HuH-7 (cell line): Measurements from ENCODE around the gene PIGT.
"Not testable (repeated sequence)": the region's sequence is repeated elsewhere in the genome, so short reads cannot be mapped to it uniquely, and the experiment has no call there.

Source experiments
- DNase-seq: peaks from one replicate; pipeline ENCODE4 v3.0.0; 2011; ENCODE audit warnings: low spot score

Gene PIGT

DNA sequence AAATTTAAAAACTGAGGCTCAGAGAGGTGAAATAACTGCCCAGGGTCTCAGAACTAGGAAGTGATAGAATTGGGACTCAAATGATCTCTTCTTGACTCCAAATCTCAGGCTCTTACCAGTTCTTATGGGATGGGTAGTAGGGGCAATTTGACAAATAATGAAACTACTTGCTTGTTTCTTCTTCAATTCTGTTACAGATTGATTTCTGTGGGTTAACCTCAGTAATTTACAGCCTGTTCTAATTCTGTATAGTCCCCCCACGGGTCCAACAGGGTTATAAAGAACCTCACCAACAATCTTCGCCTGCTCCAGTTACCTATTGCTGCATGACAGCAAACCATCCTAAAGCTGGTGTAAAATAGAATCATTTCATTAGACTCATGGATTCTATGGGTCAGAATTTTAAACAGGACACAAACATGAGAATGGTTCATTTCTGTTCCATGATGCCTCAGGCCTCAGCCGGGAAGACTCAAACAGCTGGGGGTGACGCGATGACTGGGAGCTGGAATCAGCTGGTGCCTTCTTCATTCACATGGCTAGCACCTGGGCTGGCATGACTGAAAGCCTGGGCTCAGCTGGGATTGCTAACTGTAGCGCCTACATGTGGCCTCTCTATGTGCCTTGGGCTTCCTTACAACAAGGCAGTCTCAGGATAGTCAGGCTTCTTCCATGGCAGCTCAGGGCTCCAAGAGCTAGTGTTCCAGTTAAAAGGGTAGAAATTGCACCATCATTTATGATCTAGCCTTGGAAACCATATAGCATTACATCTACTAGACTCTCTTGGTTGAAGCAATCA, 47.0 kb downstream of the PIGT start:
- no peak for DNase-seq

DNA sequence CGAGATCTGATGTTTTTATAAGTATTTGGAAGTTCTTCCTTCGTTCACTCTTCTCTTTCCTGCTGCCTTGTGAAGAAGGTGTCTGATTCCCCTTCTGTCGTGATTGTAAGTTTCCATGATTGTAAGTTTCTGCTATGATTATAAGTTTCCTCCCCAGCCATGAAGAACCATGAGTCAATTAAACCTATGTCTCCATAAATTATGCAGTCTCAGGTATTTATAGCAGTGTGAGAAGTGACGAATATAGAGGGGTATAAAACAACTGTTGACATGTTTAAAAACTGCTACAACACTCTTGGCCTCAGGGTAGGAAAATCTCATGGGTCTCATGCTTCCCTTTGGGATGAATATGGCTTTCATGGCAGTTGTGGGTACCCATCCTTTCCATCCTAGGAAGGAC, 47.8 kb downstream of the PIGT start:
- no peak for DNase-seq

DNA sequence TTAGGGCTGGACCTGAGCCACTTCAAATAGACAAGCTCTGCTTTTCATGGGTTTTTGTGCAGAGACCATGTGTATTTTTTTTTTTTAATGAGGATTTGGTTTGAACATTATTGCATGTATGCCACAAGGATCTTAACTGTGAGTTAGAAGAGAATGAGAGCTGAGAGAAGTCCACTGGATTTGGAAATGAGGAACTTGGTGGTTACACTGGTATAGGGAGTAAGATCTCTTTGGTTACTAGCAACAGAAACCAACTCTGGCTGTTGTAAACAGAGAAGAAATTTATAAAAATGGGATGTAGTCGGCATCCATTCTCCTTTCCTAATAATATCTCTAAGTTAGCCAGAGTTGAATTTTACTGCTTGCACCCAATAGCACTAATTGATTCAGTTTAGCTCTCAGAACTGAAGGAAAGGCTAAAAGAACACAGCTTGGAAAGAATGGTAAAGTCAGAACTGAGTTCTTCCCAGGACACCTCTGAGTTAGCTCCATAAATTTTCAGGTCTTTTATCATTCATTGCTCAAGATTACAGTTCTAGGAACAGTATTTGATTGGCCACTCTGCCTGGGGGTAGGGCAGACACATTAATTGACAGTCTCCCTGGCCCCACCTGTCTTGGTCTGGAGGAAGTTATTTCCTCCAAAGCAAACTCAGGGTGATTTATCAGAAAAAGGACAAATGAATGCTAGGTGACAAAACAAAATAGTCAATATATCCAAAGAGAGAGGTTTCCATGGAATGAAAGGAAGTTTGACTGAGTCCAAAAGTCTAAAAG, 49.7 kb downstream of the PIGT start:
- DNase-seq = no peak

DNA sequence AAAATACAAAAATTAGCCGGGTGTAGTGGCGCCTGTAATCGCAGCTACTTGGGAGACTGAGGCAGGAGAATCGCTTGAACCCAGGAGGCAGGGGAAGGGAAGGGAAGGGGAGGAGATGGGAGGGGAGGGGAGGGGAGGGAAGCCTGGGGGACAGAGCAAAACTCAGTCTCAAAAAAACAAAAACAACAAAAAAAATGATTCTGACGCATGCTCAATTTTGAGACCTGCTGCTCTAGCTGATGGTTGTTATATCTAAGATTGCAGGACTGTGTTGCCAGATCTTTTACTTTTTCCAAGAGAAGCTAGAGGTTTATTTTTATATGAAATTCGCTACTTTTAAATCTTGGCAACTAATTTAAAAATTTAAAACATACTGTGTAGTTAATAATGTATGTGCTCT, 51.2 kb downstream of the PIGT start:
- no peak for DNase-seq

DNA sequence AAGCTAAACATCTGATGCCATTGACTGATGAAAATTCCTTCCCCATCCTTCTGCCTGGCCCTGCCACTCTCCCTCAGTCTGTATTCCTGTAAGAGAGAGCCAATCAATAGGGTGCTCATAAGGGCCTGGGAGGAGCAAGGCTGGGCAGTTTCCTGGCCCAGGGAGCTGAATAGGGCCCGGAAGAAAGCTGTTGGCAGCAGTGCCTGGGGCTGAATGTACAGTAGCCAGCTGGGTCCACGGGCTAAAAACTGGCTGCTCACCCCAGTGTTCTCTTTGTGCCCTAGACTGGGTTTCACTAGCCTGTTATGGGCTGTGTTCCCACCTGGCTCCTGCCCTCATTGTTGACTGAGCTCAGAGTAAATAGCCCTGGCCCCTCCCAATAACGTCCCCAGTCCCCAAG, 51.9 kb downstream of the PIGT start:
- DNase-seq = no peak

DNA sequence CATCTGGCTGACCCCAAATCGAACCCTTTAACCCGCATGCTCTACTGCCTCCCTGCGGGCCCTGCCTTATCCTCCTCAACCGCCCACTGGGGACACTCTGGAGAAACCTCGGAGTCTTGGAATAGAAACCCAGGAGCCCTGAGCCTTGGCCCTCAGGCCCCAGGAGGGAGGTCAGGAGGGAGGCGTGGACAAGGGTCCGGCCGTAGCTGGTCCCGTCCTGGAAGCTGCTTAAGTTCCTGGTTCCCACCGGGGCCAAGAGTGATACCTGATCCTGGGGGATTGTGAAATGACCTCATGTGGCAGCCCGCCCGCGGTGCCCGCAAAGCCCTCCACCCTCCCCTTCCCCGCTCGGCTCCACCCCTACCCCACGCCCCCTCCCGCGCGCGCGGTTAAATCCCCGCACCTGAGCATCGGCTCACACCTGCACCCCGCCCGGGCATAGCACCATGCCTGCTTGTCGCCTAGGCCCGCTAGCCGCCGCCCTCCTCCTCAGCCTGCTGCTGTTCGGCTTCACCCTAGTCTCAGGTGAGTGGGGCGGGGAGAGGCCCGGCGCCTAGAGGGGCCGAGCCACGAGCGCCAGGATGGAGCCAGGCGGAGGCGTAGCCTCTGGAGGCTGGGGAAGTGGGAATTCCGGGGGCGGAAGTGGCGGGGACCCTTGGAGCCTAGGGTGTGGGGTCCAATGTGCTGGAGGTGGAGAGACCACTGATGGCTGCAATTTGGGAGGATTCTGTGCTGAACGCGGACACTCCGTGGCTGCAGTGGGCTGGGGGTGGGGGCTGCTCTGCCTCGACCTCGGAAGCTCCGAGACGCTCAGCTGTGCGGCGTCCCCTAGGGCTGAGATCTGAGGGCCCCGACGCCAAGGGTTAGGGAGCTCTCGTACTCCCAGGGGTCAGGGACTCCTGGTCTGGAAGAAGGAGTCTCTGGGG, 53.7 kb downstream of the PIGT start, which contains the start of gene WFDC2:
Gene WFDC2 (plus strand): TSS at position 418 of the 926 bp plus-strand sequence. CDS start 29 bp downstream, at position 447.
- DNase-seq = no peak

DNA sequence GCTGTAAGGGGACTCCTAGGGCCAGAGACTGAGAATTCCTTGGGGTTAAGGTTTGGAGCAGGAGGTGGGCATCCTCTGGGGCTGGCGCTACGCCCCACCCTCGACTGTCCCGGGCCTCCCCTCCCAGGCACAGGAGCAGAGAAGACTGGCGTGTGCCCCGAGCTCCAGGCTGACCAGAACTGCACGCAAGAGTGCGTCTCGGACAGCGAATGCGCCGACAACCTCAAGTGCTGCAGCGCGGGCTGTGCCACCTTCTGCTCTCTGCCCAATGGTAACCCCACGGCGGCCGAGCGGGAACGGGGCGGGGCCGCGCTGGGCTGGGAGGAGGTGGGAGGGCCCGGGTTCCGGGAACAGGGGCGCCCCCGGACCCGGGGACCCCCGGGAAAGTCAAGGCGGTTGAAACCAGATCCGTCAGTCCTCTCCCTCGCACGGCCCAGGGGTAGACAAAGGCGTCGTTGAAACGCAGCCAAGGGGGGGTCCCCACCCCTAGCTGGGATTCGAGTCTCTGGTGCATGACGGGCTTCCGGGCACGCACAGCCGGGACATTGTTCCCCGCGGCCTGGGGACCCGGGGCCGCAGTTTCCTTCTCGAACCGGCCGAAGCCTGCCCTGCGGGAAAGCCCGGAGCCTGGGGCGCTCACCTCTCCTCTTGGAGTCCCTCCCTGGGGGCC, 54.5 kb downstream of the PIGT start:
- no peak for DNase-seq

DNA sequence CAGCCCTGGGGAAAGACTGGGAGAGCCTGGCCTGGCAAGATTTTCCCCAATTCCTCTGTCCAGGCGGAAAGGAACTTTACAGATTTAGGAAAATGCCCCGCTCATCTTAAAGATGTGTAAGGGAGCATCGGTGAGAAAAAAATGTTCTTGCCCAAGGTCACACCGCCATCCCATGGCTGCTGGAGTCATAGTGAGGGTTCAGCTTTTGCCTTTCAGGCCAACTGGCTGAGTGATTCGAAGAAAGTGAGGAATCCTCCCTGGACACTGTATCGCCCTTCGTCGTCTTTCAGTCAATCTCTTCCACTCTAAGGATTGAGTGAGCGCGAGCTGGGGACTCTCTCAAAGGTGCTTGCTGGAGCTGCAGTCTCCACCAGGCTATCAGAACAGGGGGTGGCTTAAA, 55.0 kb downstream of the PIGT start:
- DNase-seq = no peak

DNA sequence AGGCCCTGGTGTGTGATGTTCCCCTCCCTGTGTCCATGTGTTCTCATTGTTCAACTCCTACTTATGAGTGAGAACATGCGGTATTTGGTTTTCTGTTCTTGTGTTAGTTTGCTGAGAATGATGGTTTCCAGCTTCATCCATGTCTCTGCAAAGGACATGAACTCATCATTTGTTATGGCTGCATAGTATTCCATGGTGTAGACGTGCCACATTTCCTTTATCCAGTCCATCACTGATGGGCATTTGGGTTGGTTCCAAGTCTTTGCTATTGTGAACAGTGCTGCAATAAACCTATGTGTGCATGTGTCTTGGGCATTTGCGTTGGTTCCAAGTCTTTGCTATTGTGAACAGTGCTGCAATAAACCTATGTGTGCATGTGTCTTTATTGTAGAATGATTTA, 56.3 kb downstream of the PIGT start:
- DNase-seq = not testable (repeated sequence)
